ENCODE measurements around the gene RUFY1.
A peak's percentile ranks its signal among the peaks of the same experiment; 100 is the strongest.

The RUFY1 gene

DNA sequence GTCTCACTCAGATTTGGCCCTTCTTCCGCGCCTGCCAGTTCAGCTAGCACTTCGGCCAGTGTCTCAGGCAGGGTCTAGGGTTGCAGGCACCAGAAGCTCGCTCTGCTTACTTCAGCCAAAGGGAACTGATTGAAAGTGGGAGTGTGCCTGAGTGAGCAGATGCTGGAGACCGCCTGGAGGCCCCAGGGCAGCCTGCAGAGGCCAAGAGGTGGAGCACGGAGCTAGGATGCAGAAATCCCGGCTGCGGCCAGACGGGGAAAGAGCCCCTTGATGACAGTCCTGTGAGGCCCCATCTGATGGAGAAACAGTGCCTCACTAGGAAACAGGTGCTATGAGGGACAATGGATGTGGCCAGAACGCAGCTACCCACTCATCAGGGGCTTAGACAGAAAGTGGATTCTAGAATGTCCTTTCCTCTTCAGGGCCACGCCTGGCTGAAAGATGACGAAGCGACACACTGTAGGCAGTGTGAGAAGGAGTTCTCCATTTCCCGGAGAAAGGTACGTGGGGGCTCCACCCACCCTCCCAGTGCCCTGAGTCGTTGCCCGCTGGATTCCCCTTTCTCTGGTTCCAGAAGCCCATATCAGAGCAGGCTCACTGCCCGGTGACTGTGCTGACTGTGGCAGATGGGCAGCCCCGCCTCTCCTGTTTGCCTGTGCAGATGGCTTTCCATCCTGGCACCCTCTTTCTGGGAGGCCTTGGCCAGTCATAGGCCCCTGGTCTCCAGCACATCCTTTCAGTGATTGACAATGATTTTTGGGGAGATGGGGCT lies 57.0 kb downstream of the RUFY1 start:
- TF ChIP-seq, protein P1, sequence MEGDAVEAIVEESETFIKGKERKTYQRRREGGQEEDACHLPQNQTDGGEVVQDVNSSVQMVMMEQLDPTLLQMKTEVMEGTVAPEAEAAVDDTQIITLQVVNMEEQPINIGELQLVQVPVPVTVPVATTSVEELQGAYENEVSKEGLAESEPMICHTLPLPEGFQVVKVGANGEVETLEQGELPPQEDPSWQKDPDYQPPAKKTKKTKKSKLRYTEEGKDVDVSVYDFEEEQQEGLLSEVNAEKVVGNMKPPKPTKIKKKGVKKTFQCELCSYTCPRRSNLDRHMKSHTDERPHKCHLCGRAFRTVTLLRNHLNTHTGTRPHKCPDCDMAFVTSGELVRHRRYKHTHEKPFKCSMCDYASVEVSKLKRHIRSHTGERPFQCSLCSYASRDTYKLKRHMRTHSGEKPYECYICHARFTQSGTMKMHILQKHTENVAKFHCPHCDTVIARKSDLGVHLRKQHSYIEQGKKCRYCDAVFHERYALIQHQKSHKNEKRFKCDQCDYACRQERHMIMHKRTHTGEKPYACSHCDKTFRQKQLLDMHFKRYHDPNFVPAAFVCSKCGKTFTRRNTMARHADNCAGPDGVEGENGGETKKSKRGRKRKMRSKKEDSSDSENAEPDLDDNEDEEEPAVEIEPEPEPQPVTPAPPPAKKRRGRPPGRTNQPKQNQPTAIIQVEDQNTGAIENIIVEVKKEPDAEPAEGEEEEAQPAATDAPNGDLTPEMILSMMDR (conservative IDR thresholded peaks at IDR 0.05), result no peak
- H3K27ac ChIP-seq, result peak overlapping the region; percentile 27; the same call in 1 of the 2 replicates

DNA sequence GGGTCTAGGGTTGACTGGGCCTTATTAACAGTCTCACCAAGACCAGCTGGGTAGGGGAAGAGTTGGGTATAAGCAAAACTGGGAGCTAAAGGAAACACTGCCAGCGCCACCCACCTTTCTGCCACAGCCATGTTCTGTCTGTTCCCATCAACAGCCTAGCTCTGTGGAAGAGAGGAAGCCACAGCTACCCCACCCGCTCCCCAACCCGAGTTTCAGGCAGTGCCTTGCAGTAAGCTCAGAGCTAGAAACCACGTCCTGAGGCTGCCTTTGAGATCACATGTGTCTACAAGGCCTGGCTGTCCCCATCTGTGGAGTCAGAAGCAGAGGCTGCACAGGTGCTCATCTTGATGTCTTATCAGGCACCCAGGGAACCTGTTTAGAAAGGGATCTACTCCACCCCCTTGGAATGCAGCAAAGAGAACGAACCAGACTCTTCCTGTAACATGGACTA lies 57.8 kb downstream of the RUFY1 start:
- peak overlapping the region; percentile 27; the same call in 1 of the 2 replicates for H3K27ac ChIP-seq
- TF ChIP-seq, protein P1 (conservative IDR thresholded peaks at IDR 0.05), result no peak

DNA sequence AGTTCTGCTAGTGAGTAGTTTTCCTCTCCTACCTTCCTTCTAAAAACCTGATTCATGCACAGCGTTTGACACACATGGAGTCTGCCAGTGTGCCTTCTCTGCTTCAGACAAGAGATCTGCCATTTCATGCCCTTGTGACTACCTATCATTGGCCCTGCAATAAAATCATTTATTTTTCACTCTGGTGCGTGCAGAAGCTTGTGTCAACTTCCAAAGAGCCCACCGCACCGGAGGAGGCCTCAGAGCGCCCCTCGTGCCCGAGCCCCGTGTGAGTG lies 59.4 kb downstream of the RUFY1 start:
- TF ChIP-seq, protein P1 (conservative IDR thresholded peaks at IDR 0.05), result no peak
- H3K27ac ChIP-seq, result peak overlapping the region; percentile 26; the same call in 1 of the 2 replicates

DNA sequence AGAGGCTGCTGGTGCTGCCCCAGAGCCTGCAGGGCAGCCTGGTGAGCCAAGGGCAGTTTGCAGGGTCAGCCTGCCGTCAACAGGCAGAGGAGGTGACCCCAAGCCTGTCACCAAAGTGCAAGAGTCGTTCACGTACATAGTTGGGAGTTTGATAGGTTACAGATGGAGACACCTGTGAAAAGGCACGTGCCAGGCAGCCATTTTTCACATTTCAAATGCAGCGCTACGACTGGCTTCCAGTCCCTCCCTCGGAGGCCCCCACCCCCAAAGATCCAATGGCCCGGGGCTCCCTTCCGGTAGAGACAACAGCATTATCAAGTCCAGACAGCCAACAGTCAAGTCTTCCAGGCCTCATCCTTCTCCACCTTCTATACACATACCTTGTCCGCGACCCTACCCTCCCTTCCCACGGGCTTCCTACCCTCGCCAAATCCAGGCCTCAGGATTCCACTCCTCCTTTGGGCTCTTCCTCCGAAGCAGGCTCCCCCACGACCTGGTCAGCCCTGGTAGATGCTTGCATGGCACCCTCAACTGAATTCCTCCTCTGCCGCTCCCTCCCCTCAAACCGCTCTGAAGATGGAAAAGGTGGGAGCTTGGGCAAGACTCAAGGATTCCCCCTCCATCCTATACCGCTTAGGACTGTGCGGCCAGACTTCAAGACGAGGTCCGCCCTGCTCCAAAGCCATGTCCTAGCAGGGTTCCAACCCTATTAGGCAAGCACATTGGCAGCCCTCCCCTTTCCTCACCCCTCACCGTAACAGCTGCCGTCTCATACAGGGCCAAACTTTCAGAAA lies 60.0 kb downstream of the RUFY1 start:
- TF ChIP-seq, protein P1 (conservative IDR thresholded peaks at IDR 0.05), result no peak
- H3K27ac ChIP-seq, result peak overlapping the region; percentile 26; the same call in 1 of the 2 replicates

DNA sequence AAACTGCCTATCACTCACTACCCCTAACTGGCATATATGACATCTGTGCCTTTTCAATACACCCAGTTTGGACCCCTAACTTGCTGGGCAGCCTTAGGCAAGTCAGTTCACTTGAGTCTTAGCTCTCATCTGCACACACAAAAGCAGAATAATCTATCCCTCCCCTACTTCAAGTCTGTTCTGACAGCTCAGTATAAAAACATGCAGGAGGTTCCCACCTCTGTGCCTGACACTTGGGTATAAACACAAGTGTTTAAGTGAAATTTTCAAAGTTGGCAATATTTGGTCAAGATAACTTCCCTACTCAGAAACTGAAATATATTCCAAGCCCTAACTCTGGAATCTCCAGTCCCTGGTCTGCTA lies 60.5 kb downstream of the RUFY1 start:
- TF ChIP-seq, protein P1 (conservative IDR thresholded peaks at IDR 0.05), result no peak

DNA sequence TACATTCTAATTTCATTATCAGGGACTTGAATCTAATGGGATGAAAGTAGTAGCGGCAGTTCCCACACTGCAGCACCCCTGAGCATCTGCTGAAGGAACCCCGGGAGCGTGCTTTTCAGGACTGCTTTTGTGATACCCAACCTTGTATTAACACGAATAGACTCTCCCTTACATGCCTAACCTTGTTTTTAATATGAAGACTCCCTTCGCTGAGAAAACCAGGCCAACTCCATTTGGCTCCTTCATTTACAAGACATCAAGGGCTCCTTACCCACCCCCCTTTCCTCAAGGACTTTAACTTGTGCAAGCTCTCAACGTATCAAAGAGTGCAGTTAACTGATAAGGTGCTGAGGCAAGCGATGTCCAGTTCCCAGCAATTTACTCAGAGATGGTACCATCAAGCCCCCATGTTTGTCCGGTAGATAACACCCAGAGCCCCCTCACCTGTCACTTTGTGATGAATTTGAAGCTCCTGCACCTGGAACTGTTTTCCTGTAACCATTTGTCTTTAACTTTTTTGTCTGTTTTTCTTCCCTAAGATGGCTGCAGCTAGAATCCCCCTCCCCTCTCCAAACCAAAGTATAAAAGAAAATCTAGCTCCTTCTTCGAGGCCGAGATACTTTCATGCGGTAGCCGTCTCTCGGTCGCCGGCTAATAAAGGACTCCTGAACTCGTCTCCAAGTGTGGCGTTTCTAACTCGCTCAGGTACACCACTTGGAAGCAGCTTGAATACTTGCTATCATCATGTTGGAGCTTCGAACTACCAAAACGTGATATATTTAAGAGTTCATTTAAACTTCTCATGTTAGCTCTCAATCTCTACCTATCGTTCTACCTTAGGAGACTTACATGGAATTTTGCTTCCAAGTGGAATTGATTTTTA lies 62.5 kb downstream of the RUFY1 start:
- TF ChIP-seq, protein P1 (conservative IDR thresholded peaks at IDR 0.05), result no peak
- peak overlapping the region; percentile 16; the same call in 1 of the 2 replicates for H3K27ac ChIP-seq

More for the DNA sequence above, 60.5 kb downstream of the RUFY1 start:
- peak overlapping the region; percentile 26; the same call in 1 of the 2 replicates for H3K27ac ChIP-seq
